ENCODE results near the gene DNAH12. TPM values are rescaled to one million over a fixed set of nuclear protein-coding genes. Genes with fewer than 3 reads are reported as not detected.

DNAH12 gene
- total RNA-seq, 1 experiment from 2014 or later = not detected

DNA sequence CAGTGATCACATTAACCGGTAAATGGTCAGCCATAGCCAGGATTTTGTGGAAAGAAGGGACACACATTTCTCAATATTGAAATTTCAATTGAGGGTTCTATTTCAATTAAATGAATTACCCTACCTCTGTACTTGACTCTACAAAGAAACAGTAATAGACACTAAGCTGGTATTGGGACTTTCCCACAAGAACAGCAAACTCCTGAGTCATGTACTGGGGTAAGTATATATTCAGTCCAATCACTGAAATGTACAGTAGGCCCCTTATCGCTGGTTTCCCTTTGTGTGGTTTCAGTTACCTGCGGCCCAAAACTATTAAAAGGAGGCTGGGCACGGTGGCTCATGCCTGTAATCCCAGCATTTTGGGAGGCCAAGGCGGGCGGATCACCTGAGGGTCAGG is 269.3 kb downstream of the DNAH12 start:
- no peaks in the 10 kb centered on the region for H3K79me2 ChIP-seq (ENCODE audit: insufficient read depth, low read length)
- no peak overlapping the region for H2AFZ ChIP-seq (ENCODE audit: low read depth, low read length, poor library complexity, severe bottlenecking)
- no peaks in the 10 kb centered on the region for H3K9me2 ChIP-seq (ENCODE audit: insufficient read depth)
- no peaks in the 10 kb centered on the region for H3K4me1 ChIP-seq (ENCODE audit: control insufficient read depth in 1 of 2, insufficient read depth in 2 of 2, low read length in 2 of 2)
- intact Hi-C loops (cut with micrococcal nuclease) = no loop called here
- no peak overlapping the region for H3K9ac ChIP-seq (ENCODE audit: low read length)
- DNase-seq (ENCODE audit: low read depth, low spot score) (no peak), ATAC-seq (no peak)
- ChIA-PET RAD21 (ENCODE audit: low non-redundant PET in 1 of 2, low total read pairs in 2 of 2, uncharacterized antibody in 2 of 2, unreplicated experiment in 2 of 2) (no interaction called here), CTCF (no interaction called here), POLR2A (no interaction called here)
- no peak overlapping the region for H3K27ac ChIP-seq (ENCODE audit: low read depth, low read length)
- H3K4me2 ChIP-seq (ENCODE audit: low read length) = no peak overlapping the region
- no TSS peak for BruUV-seq (replicated peaks)
- TF ChIP-seq TCF7L2 (IDR thresholded peaks at IDR 0.05; ENCODE audit: borderline replicate concordance, extremely low read depth, insufficient read depth, insufficient read length) (no peak), SIN3A (IDR thresholded peaks at IDR 0.05; ENCODE audit: low read depth) (no peak), EGR1 (IDR thresholded peaks at IDR 0.05; ENCODE audit: low read depth) (no peak), CBX3 (IDR thresholded peaks at IDR 0.05; ENCODE audit: low read depth) (no peak), FOSL1 (IDR thresholded peaks at IDR 0.05; ENCODE audit: low read depth) (no peak), POLR2AphosphoS5 (IDR thresholded peaks at IDR 0.05; ENCODE audit: low read depth, low read length) (no peak), POLR2A (IDR thresholded peaks at IDR 0.05; ENCODE audit: borderline replicate concordance, extremely low read depth, insufficient read depth, insufficient read length) (no peak), EZH2phosphoT487 (IDR thresholded peaks at IDR 0.05; ENCODE audit: borderline replicate concordance) (no peak), JUND (IDR thresholded peaks at IDR 0.05) (no peak), ELF1 (IDR thresholded peaks at IDR 0.05; ENCODE audit: borderline replicate concordance, low read depth) (no peak), ZBTB33 (IDR thresholded peaks at IDR 0.05; ENCODE audit: extremely low read depth, insufficient replicate concordance, low read length) (no peak)
- peaks cover 2 to 10% of the 10 kb centered on the region in 2 experiments; a peak in 2 of 4 replicates for H3K36me3 ChIP-seq (ENCODE audit: control insufficient read depth in 1 of 2, insufficient read depth in 2 of 2, low read length in 2 of 2)
- H4K20me1 ChIP-seq (ENCODE audit: insufficient read depth) = no peaks in the 10 kb centered on the region
- no peaks in the 10 kb centered on the region for H3K9me3 ChIP-seq (ENCODE audit: control insufficient read depth in 1 of 2, insufficient read depth in 1 of 2, low read depth in 1 of 2, low read length in 2 of 2)
- H3K27me3 ChIP-seq (ENCODE audit: insufficient read depth, low read length) = no peaks in the 10 kb centered on the region
- H3K4me3 ChIP-seq (replicated peaks in 1 of 2; ENCODE audit: low read depth in 1 of 2, low read length in 2 of 2) = no peak overlapping the region

All from HCT116 (cell line).